Measurements from ENCODE around the gene PCDHGB6.
"Not testable (repeated sequence)": the region's sequence is repeated elsewhere in the genome, so short reads cannot be mapped to it uniquely, and the experiment has no call there.

The PCDHGB6 gene

DNA sequence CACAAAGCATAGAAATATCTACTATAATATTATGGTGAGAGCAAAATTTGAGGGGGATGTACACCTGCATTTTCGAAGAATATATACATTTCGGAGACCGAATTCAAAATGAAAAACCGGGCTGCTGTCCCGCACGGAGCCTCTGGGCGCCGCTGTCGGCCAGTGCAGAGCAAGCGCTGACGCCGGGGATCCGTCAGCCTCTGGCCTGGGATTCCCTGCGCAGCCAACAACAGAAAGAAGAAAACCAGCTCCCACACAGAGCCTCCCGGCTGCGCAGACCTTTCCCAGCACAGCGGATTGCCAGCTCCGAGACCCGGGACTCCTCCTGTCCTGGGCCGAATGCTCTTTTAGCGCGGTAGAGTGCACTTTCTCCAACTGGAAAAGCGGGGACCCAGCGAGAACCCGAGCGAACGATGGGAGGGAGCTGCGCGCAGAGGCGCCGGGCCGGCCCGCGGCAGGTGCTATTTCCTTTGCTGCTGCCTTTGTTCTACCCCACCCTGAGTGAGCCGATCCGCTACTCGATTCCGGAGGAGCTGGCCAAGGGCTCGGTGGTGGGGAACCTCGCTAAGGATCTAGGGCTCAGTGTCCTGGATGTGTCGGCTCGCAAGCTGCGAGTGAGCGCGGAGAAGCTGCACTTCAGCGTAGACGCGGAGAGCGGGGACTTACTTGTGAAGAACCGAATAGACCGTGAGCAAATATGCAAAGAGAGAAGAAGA, at the start of gene PCDHGB6:
PCDHGB6 (plus strand) TSS at position 232 of the 716 bp plus-strand sequence; CDS start at position 414, 182 bp downstream.
- peak in 1 of 2 donors; percentile 30 for DNase-seq (ENCODE audit: low read depth in 1 of 2, low spot score in 1 of 2)

DNA sequence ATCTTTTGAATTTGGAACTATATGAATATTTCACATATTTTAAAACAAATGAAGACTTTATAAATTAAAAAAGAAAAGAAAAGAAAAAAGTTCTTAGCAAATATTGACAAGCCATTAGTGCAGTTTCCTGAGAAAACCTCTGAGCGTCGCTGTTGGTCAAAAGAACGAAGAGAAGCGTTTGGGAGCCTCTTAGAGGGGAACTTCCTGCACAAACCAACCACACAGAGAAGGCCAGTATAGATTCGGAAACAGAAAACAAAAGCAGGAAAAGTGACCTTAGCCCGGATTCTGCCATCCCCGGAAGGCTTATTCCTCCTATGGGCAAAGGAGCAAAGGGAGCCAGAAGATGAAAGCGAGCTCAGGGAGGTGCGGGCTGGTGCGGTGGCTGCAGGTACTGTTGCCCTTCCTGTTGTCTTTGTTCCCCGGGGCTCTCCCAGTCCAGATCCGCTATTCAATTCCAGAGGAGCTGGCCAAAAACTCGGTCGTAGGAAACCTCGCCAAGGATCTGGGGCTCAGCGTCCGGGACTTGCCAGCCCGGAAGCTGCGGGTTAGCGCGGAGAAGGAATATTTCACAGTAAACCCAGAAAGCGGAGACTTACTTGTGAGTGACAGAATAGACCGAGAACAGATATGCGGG, 47.9 kb upstream of the PCDHGB6 start, which contains the start of gene PCDHGB2:
PCDHGB2 (plus strand) TSS at position 205 of the 637 bp plus-strand sequence; CDS start at position 347, 142 bp downstream.
- DNase-seq (ENCODE audit: low read depth in 1 of 2, low spot score in 1 of 2): no peak

- DNase-seq (ENCODE audit: low read depth in 1 of 2, low spot score in 1 of 2): no peak
These were observed 47.1 kb upstream of the PCDHGB6 start for GRCh38 chr5:141360685-141361084.

DNA sequence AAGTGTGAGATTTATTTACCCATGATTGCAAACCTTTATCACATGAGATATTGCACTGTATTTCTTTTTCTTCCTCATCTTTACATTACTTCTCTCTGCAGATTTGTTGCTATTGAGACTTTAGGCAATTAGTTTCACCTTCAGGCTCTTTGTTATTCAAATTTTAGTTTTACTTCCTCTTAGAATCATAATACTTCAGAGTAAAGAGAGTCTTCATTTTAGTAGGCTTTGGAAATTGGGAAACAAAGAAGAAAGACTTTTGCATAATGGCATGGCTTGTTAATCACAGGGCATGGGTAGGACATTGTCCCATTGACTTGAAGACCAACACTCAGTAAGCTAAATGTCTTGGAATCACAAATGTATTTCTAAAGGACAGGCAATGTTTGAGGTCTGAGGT, 45.1 kb upstream of the PCDHGB6 start:
- no peak for DNase-seq (ENCODE audit: low read depth in 1 of 2, low spot score in 1 of 2)

- no peak for DNase-seq (ENCODE audit: low read depth in 1 of 2, low spot score in 1 of 2)
These were observed 43.7 kb upstream of the PCDHGB6 start, which contains the start of gene PCDHGA5 for GRCh38 chr5:141363952-141364660. TSS of gene PCDHGA5 (plus strand) at chr5:141364162. CDS start at chr5:141364331, 169 bp downstream.

- no peak for DNase-seq (ENCODE audit: low read depth in 1 of 2, low spot score in 1 of 2)
These were observed 41.6 kb upstream of the PCDHGB6 start for GRCh38 chr5:141366016-141366896.

DNA sequence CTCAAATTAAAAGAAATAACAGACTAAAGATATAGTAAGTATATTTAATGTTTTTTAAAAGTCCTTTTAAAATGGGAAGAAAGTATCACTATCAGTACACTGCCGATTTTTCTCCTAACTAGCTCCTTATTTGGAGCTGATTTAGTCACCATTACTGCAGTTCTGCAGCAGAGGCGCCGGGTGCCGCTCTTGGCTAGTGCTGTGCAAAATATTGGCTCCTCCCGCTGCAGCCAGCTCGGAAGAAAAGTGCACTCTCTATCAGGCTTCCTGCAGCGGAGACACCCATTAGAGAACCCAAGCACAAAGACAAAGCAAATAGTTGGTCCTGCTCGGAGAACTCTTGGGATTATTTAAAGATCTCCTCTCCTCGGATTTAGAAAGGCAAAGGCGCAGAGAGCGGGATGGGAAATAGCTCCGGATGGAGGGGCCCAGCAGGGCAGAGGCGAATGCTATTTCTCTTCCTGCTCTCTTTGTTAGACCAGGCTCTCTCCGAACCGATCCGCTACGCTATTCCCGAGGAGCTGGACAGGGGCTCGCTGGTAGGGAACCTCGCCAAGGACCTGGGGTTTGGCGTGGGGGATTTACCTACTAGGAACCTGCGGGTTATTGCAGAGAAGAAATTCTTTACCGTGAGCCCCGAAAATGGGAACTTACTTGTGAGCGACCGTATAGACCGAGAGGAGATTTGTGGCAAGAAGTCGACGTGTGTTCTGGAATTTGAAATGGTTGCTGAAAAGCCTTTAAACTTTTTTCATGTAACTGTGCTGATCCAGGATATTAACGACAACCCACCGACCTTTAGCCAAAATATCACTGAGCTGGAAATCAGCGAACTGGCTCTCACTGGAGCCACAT, 37.6 kb upstream of the PCDHGB6 start, which contains the start of gene PCDHGB3:
PCDHGB3 (plus strand) TSS at position 249 of the 855 bp plus-strand sequence; CDS start at position 402, 153 bp downstream.
- no peak for DNase-seq (ENCODE audit: low read depth in 1 of 2, low spot score in 1 of 2)

- no peak for DNase-seq (ENCODE audit: low read depth in 1 of 2, low spot score in 1 of 2)
These were observed 36.0 kb upstream of the PCDHGB6 start for GRCh38 chr5:141371572-141372475.

DNA sequence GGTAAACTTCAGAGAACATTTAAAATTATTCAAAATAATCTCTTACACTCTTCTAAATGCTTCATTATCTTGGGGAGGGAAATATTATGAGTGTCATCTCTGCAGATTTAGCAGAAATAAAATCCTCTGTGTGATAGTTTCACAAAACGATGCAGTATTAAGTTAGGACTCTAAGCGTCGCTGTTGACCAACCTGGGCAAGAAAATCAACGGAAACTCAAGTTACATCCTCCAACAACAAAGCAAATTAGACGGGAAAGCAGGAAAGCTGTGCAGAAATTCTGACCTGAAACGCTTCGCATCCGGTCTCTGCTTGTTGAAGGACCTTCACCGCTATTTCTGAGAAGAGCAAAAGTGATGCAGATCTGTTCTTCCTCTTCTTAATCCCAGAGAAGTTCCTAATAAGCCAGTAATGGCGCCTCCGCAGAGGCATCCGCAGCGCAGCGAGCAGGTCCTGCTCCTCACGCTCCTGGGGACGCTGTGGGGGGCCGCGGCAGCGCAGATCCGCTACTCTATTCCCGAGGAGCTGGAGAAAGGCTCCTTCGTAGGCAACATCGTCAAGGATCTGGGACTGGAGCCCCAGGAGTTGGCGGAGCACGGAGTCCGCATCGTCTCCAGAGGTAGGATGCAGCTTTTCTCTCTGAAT, 34.0 kb upstream of the PCDHGB6 start, which contains the start of gene PCDHGA6:
PCDHGA6 (plus strand) TSS at position 219 of the 645 bp plus-strand sequence; CDS start at position 412, 193 bp downstream.
- DNase-seq (ENCODE audit: low read depth in 1 of 2, low spot score in 1 of 2): no peak

DNA sequence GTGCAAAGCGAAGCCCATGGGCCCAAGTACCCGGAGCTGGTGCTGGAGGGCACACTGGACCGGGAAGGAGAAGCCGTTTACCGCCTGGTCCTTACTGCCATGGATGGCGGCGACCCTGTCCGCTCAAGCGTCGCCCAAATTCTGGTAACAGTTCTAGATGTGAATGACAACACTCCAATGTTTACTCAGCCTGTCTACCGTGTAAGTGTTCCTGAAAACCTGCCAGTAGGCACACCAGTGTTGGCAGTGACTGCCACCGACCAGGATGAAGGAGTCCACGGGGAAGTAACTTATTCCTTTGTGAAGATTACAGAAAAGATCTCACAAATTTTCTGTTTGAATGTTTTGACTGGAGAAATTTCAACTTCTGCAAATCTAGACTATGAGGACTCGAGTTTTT, 33.2 kb upstream of the PCDHGB6 start:
- no peak for DNase-seq (ENCODE audit: low read depth in 1 of 2, low spot score in 1 of 2)

GRCh38 chr5:141375444-141376155, 32.2 kb upstream of the PCDHGB6 start:
- not testable (repeated sequence) for DNase-seq (ENCODE audit: low read depth in 1 of 2, low spot score in 1 of 2)

GRCh38 chr5:141382469-141383294, 25.1 kb upstream of the PCDHGB6 start, which contains the start of gene PCDHGA7:
TSS of gene PCDHGA7 (plus strand) at chr5:141382742. CDS start at chr5:141382900, 158 bp downstream.
- DNase-seq (ENCODE audit: low read depth in 1 of 2, low spot score in 1 of 2): no peak

DNA sequence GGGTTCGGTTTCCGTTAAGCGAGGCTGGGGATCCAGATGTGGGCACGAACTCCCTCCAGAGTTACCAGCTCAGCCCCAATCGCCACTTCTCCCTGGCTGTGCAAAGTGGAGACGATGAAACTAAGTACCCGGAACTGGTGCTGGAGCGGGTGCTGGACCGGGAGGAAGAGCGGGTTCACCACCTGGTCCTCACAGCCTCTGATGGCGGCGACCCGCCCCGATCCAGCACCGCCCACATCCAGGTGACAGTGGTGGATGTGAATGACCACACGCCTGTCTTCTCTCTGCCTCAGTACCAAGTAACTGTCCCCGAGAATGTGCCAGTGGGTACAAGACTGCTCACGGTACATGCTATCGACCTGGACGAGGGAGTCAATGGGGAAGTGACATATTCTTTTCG, 24.5 kb upstream of the PCDHGB6 start:
- no peak for DNase-seq (ENCODE audit: low read depth in 1 of 2, low spot score in 1 of 2)

GRCh38 chr5:141384471-141385267, 23.2 kb upstream of the PCDHGB6 start:
- DNase-seq (ENCODE audit: low read depth in 1 of 2, low spot score in 1 of 2): no peak

DNA sequence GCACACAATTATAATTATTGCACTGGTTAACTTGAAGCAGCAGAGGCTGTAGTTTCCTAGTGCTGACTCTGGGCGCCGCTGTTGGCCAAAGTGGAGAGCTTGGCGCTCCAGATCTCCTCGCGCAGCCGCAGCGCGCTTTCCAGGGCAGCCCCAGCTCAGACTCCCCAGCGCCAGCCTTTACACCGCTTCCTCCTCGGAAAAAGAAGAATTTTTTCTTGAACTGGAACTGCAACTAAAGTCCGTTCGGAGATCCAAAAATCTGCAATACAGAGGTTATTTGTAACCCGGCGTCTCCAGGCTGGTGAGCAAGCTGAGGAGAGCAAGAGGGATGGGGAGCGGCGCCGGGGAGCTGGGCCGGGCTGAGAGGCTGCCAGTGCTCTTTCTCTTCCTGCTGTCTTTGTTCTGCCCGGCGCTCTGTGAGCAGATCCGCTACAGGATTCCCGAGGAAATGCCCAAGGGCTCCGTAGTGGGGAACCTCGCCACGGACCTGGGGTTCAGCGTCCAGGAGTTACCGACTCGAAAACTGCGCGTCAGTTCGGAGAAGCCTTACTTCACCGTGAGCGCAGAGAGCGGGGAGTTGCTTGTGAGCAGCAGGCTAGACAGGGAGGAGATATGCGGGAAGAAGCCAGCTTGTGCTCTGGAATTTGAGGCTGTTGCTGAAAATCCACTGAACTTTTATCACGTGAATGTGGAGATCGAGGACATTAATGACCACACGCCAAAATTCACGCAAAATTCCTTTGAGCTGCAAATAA, 20.1 kb upstream of the PCDHGB6 start, which contains the start of gene PCDHGB4:
PCDHGB4 (plus strand) TSS at position 142 of the 755 bp plus-strand sequence; CDS start at position 329, 187 bp downstream.
- not testable (repeated sequence) for DNase-seq (ENCODE audit: low read depth in 1 of 2, low spot score in 1 of 2)
